Adipocyte (in vitro differentiated cells): ENCODE results near the gene FOSL2.
A peak's percentile ranks its signal among the peaks of the same experiment; 100 is the strongest.

Source experiments
- DNase-seq: peaks from one replicate; pipeline ENCODE4 v3.0.0-alpha.2; 2015; ENCODE audit warnings: low read depth
- H3K27me3 ChIP-seq: replicated peaks from 2 replicates; pipeline ENCODE4 v1.7.0; 2013; ENCODE audit warnings: mild to moderate bottlenecking, low read length, moderate library complexity; ENCODE audit not compliant: control insufficient read depth, insufficient read depth
- H3K36me3 ChIP-seq: 2 replicates; pipeline ENCODE4 v1.7.0; 2013; ENCODE audit warnings: low read length, mild to moderate bottlenecking, moderate library complexity; ENCODE audit not compliant: control insufficient read depth, insufficient read depth, severe bottlenecking
- H3K4me1 ChIP-seq: 2 replicates; pipeline ENCODE4 v1.7.0; 2013; ENCODE audit warnings: mild to moderate bottlenecking, low read length, moderate library complexity; ENCODE audit not compliant: control insufficient read depth, insufficient read depth
- H3K4me3 ChIP-seq: 2 replicates; pipeline ENCODE4 v1.7.0; 2013; ENCODE audit warnings: mild to moderate bottlenecking, low read length, moderate library complexity
- H3K9ac ChIP-seq: 2 replicates; pipeline ENCODE4 v1.7.0; 2013; ENCODE audit warnings: mild to moderate bottlenecking, low read length, moderate library complexity
- H3K9me3 ChIP-seq: 2 replicates; pipeline ENCODE4 v1.7.0; 2013; ENCODE audit warnings: mild to moderate bottlenecking, low read length, moderate library complexity; ENCODE audit not compliant: control insufficient read depth

FOSL2 gene

DNA sequence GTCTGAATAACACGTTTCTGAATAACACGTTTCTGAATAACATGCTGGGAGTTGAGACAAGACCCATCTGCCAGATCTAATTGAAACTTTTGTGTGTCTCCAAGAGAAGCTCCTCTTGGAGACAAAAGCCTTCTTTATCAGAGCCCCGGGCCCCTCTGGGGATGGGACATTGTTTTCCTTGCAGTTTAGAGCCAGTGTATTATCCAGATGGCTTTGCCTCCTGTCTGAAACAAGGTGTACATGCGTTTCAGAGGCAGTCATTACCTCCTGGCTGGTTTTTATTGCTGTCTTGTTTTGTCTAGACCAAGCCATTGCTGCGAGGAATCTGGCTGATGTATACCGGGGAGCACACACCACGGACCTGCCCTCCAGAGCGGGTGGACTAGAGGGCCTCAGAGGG, 7.8 kb downstream of the FOSL2 start:
- peaks cover 55% of the 10 kb centered on the region for H3K4me1 ChIP-seq
- H3K9me3 ChIP-seq = no peaks in the 10 kb centered on the region
- H3K9ac ChIP-seq = peak overlapping the region; percentile 90
- peaks cover 26% of the 10 kb centered on the region for H3K36me3 ChIP-seq
- DNase-seq = no peak
- H3K27me3 ChIP-seq = no peaks in the 10 kb centered on the region
- H3K4me3 ChIP-seq = no peak overlapping the region

DNA sequence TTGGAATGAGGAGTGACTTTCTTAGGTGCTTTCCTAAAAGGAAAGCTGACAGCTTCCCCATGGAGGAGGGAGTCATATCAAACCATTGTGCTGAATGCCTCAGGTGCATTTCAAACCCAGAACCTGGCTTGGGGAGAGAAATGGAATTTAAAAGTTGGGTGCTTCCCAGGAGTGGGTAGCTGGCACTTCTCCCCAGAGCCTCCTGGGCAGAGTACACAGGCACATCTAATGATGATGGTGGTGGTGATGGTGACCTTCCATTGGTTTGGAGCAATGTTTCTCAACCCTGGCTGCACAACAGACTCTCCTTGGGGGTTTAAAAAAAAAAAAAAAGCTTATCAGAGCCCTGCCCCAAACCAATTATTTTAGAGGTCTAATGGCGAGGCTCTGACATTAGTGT, 8.3 kb downstream of the FOSL2 start:
- H3K4me3 ChIP-seq = no peak overlapping the region
- H3K36me3 ChIP-seq = peaks cover 31% of the 10 kb centered on the region
- no peaks in the 10 kb centered on the region for H3K27me3 ChIP-seq
- no peak overlapping the region for H3K9ac ChIP-seq
- no peaks in the 10 kb centered on the region for H3K9me3 ChIP-seq
- no peak for DNase-seq
- peaks cover 55% of the 10 kb centered on the region for H3K4me1 ChIP-seq

DNA sequence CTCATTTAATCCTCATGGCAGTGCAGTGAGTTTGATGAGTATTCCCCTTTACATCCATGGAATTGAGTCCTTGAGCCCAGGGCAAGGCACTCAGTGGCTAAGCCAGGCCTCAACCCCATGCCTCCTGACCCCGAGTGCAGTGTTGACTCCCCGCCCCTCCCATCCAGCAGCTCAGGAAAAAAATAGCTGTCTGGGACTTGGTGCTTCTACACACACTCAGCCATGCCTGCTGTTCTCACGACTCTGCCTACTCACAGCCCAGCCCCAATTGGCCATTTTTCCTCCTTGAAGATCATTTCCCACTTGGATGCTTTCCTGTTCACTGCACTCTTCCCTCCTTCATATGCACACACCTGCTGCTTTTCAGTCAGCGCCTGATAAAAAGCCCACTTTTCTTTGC, 8.8 kb downstream of the FOSL2 start:
- Histone ChIP-seq H3K4me3 (no peak overlapping the region), H3K4me1 (peaks cover 58% of the 10 kb centered on the region), H3K9me3 (no peaks in the 10 kb centered on the region), H3K27me3 (no peaks in the 10 kb centered on the region), H3K9ac (no peak overlapping the region), H3K36me3 (peaks cover 36% of the 10 kb centered on the region)
- DNase-seq = no peak

DNA sequence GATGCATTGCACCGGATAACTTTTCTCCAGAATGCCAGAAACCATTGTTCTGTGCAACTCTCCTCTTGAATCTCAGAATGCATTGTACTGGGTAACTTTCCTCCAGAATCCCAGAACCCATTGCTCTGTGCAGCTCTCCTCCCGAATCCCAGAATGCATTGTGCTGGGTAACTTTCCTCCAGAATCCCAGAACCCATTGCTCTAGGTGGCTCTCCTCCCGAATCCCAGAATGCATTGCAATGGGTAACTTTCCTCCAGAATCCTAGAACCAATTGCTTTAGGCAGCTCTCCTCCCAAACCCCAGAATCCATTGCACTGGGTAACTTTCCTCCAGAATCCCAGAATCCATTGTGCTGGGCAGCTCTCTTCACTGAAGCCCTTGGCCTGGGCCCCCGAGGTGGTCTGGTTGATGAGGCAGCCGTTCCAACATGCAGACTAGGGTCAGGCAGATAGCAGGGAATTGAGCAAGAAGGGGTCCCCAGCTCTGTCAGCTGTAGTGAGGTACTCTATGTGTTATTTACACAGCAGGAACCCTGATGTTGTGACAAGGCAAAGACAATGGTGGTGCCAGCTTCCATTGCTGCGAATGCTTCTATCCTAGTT, 9.4 kb downstream of the FOSL2 start:
- H3K9ac ChIP-seq = no peak overlapping the region
- no peaks in the 10 kb centered on the region for H3K9me3 ChIP-seq
- H3K4me3 ChIP-seq = no peak overlapping the region
- DNase-seq = no peak
- H3K36me3 ChIP-seq = peaks cover 41% of the 10 kb centered on the region
- peaks cover 62% of the 10 kb centered on the region for H3K4me1 ChIP-seq
- H3K27me3 ChIP-seq = no peaks in the 10 kb centered on the region

DNA sequence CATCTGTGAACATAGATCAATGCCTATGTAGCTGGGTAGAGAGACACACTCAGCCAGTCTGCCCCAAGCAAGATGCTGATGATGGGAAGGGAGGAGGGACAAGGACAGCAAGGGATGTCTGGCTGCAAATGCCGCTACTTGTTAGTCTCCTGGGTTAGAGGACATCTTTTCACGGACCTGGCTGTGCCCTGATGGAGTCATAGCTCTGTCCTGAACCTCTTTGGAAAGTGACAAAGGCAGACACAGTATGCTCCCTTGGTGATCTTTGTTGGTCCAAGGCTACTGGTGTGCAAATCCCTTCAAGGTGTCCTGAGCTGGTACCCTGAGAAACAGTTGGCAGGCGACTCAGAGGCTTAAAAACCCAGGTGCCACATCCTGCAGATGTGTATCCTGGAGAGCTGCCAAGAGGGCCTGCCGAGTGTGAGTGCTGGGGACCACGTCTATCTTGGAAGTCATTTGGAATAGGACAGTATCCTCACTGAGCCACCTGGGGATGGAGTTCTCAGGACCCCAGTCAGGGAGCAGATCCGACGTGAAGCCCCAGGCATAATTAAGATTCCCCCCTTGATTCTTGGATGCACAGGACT, 10.8 kb downstream of the FOSL2 start:
- peaks cover 60% of the 10 kb centered on the region for H3K4me1 ChIP-seq

DNA sequence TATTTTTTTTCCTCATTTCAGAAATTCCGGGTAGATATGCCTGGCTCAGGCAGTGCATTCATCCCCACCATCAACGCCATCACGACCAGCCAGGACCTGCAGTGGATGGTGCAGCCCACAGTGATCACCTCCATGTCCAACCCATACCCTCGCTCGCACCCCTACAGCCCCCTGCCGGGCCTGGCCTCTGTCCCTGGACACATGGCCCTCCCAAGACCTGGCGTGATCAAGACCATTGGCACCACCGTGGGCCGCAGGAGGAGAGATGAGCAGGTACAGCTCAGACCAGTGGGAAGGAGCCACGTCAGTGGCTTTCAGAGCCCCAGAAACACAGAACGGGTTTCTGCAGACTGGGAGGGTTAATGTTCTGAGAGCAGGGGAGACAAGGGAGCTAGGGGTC, 11.4 kb downstream of the FOSL2 start:
- H3K4me1 ChIP-seq = peaks cover 54% of the 10 kb centered on the region
- no peaks in the 10 kb centered on the region for H3K9me3 ChIP-seq
- H3K9ac ChIP-seq = no peak overlapping the region
- no peak for DNase-seq
- no peak overlapping the region for H3K4me3 ChIP-seq
- H3K27me3 ChIP-seq = no peaks in the 10 kb centered on the region
- H3K36me3 ChIP-seq = peaks cover 61% of the 10 kb centered on the region

More for the DNA sequence above, 10.8 kb downstream of the FOSL2 start:
- no peaks in the 10 kb centered on the region for H3K9me3 ChIP-seq
- no peaks in the 10 kb centered on the region for H3K27me3 ChIP-seq
- no peak for DNase-seq
- peaks cover 55% of the 10 kb centered on the region for H3K36me3 ChIP-seq
- H3K4me3 ChIP-seq = no peak overlapping the region
- H3K9ac ChIP-seq = no peak overlapping the region

DNA sequence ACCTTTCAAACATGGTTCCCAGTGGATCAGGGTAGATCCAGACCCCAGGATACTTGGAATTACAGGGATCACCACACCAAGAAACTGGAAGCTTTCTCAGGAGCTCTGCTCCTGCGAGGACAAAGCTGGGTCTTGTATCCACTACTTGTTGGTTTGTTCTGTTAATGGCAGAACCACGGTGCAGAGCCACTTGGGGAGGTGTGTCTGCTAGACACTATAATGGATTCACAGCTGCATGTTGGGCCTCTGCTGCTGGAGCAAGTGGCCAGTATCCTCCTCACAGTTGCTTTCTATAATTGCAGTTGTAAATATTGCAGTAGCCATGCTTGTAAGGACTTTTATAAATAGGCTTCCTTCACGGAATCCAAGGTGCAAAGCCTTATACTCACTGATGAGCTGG, 12.9 kb downstream of the FOSL2 start:
- peaks cover 76% of the 10 kb centered on the region for H3K36me3 ChIP-seq
- H3K4me1 ChIP-seq = peaks cover 39% of the 10 kb centered on the region
- DNase-seq = no peak
- no peak overlapping the region for H3K9ac ChIP-seq
- H3K27me3 ChIP-seq = no peaks in the 10 kb centered on the region
- H3K9me3 ChIP-seq = no peaks in the 10 kb centered on the region
- H3K4me3 ChIP-seq = no peak overlapping the region

DNA sequence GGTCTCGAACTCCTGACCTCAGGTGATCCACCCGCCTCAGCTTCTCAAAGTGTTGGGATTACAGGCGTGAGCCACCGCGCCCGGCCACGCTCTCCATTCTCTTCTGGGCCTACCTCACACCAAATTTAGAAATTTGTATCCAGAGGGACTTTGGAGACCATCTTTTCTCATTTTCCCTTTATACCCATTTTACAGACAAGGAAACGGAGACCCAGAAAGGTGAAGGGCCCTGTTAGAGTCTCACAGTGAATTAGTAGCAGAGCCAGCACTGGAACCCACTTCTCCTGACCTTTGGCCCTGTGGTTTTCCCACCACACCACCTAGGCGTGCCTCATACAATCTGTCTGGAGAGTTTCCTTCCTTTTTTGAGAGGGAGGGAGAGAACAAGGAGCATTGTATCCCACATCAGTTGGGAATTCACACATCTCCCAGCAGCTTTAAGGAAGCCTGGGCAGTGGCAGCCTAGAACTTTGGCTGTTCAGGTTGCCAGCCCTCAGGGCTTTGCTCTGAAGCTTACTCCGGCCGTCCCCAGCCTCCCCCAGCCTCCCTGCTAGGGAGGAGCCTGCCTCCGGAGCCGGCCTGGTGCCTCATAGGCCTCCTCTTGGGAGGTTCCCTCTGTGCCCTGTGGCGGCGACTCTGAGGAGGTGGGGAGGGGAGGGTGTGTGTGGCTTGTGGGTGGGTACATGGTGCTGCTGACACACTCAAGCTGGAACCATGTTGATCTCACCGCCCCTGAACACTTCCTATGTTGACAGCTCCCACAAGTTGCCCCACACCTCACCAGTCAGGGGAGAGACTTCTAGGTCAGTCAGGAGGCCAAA, 13.8 kb downstream of the FOSL2 start:
- no peak for DNase-seq

DNA sequence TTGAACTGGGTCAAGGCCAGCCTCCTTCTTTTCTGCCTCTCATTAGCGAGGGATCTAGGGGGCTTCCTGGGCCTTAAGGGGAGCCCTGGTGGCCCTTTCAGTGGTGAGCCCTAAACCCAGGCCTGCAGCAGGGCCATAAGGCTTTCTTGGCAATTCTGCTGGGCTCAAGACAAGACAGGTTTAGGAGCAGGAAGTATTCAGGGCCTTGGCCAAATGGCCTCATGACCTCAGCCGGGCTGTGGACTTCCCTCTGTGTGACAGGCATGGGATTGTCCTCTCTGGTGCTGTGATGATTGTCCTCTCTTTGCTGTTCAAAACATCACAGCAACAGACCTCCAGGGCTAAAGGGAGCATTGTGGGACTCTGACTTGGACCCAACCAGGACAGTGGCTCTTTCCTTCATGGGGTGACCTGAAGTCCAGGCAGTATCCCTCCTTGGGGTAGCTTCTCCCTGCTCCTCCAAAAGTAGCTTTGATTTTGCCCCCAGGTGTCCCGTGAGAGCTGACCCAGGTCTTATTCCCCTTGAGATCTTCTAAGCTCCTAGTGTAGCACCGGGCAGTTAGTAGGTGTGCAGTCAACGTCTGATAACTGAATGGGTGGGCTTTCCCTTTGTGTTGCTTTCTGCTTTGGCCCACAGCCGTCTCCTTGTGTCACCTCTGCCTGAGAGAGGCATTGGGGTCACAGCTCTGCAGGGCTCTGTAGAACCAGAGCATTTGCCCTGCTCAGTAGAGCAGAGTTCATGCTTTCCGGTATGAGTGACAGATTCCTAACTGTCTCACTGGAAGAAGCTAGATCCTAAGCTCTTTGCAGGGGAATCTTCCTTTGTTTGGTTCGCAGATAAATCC, 14.7 kb downstream of the FOSL2 start:
- Histone ChIP-seq H3K9ac (peak overlapping the region; percentile 37), H3K9me3 (no peaks in the 10 kb centered on the region), H3K4me1 (peaks cover 21% of the 10 kb centered on the region), H3K4me3 (no peak overlapping the region), H3K36me3 (peaks cover 94% of the 10 kb centered on the region), H3K27me3 (no peaks in the 10 kb centered on the region)
- DNase-seq = no peak

More for the DNA sequence above, 13.8 kb downstream of the FOSL2 start:
- Histone ChIP-seq H3K9me3 (no peaks in the 10 kb centered on the region), H3K4me1 (peaks cover 30% of the 10 kb centered on the region), H3K27me3 (no peaks in the 10 kb centered on the region), H3K9ac (peak overlapping the region; percentile 37), H3K4me3 (no peak overlapping the region), H3K36me3 (peaks cover 85% of the 10 kb centered on the region)

DNA sequence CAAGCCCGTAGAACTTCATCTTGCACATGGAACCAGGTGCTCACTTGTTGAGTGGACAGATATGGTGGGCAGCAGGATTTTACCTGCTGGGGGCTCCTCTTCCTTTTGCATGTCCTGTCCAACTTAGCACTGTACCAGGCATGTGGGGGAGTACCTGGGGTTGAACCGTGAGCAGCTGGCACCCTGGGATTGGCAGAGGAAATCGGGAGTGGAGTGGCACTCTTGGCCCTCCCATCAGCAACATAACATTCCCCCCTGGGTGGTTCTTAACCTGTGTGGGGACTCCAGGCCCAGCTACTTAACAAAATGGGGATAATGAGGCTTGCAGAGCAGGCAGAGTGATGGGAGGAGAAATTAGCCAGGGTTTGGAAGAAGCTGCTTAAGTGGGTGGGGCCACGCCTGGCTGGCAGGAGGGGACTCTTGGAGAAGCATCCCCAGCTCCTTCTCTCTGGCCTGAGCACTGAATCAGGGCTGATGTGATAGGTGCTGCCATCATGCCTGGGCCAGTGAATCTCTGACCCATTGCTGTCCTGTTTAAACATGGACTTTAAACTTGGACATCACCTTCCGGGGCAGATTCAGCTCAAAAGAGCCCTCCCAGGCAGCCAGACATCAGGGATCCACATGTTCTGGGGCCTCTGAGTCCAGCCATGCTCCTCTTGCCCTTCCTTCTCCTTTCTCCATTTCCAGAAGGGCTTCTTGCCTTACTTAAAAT, 15.5 kb downstream of the FOSL2 start:
- Histone ChIP-seq H3K4me3 (no peak overlapping the region), H3K4me1 (peaks cover 21% of the 10 kb centered on the region), H3K27me3 (no peaks in the 10 kb centered on the region), H3K9me3 (no peaks in the 10 kb centered on the region), H3K36me3 (peaks cover 98% of the 10 kb centered on the region), H3K9ac (no peak overlapping the region)
- no peak for DNase-seq
